Kidney epithelial cell (primary cell): Measurements from ENCODE around the gene NXN. TPM values are rescaled to one million over a fixed set of nuclear protein-coding genes. Genes with fewer than 3 reads are reported as not detected.

ENCODE experiments used
- DNase-seq: peaks from one replicate; pipeline ENCODE4 v3.0.0-alpha.2; 2010; ENCODE audit warnings: low read depth
- H3K27me3 ChIP-seq: 2 replicates; pipeline ENCODE4 v1.6.0; 2011; ENCODE audit warnings: low read length; ENCODE audit not compliant: control insufficient read depth, insufficient read depth
- H3K36me3 ChIP-seq: 2 replicates; pipeline ENCODE4 v1.5.1; 2011; ENCODE audit warnings: low read length; ENCODE audit not compliant: control insufficient read depth, insufficient read depth
- H3K4me3 ChIP-seq: 2 replicates; pipeline ENCODE4 v1.5.1; 2011; ENCODE audit warnings: low read depth, mild to moderate bottlenecking, control low read depth, low read length
- CTCF ChIP-seq: IDR thresholded peaks from 2 replicates; pipeline ENCODE4 v1.5.1; 2011; ENCODE audit warnings: mild to moderate bottlenecking, moderate library complexity, low read length, control low read depth, inconsistent platforms; ENCODE audit not compliant: insufficient read depth, poor library complexity, severe bottlenecking
- total RNA-seq: library from RNA; depleted of rRNA; stranded (reverse); fragments of >200 nt; gene quantifications from 2 replicates; pipeline ENCODE4 v1.2.3, GENCODE V29; 2015

Gene NXN
- total RNA-seq, 1 donor from 2014 or later, result 34.3 TPM

- DNase-seq, result no peak
- H3K4me3 ChIP-seq, result no peak overlapping the region
- H3K36me3 ChIP-seq, result peaks cover 1% of the 10 kb centered on the region
- no peak for TF ChIP-seq CTCF
- no peaks in the 10 kb centered on the region for H3K27me3 ChIP-seq
These were observed 33.5 kb upstream of the NXN start for GRCh38 chr17:1012823-1013728.

- no peaks in the 10 kb centered on the region for H3K27me3 ChIP-seq
- DNase-seq, result no peak
- TF ChIP-seq CTCF, result no peak
- peaks cover 1% of the 10 kb centered on the region for H3K36me3 ChIP-seq
- H3K4me3 ChIP-seq, result no peak overlapping the region
These were observed 32.5 kb upstream of the NXN start for GRCh38 chr17:1011760-1012735.

- no peak for DNase-seq
- Histone ChIP-seq H3K27me3 (no peaks in the 10 kb centered on the region), H3K36me3 (peaks cover 1% of the 10 kb centered on the region), H3K4me3 (no peak overlapping the region)
- TF ChIP-seq CTCF, result no peak
These were observed 31.6 kb upstream of the NXN start for GRCh38 chr17:1011138-1011537.

GRCh38 chr17:1010586-1010985 lies 31.0 kb upstream of the NXN start:
- no peak for TF ChIP-seq CTCF
- no peak for DNase-seq
- H3K4me3 ChIP-seq, result no peak overlapping the region
- H3K27me3 ChIP-seq, result no peaks in the 10 kb centered on the region
- peaks cover 1% of the 10 kb centered on the region for H3K36me3 ChIP-seq

GRCh38 chr17:1010086-1010450 lies 30.5 kb upstream of the NXN start:
- H3K36me3 ChIP-seq, result peaks cover 1% of the 10 kb centered on the region
- no peak for TF ChIP-seq CTCF

More at GRCh38 chr17:1010086-1010450, 30.5 kb upstream of the NXN start:
- no peak for DNase-seq
- H3K27me3 ChIP-seq, result no peaks in the 10 kb centered on the region
- no peak overlapping the region for H3K4me3 ChIP-seq
